ENCODE results near the gene WHAMM. TPM values are rescaled to one million over a fixed set of nuclear protein-coding genes. Genes with fewer than 3 reads are reported as not detected.

WHAMM gene
- total and polyA plus RNA-seq, 2 of the 4 experiments (the other 2 are of a cell fraction), result 1.4 to 4.1 TPM

GRCh38 chr15:82838096-82838735 lies 28.8 kb downstream of the WHAMM start:
- Histone ChIP-seq H3K56ac (ENCODE audit: extremely low read depth, insufficient read depth, low read length) (no peak overlapping the region), H3K14ac (replicated peaks; ENCODE audit: low read depth, low read length) (no peak overlapping the region), H3K27ac (ENCODE audit: insufficient read depth, low read length) (no peak overlapping the region), H3K9ac (ENCODE audit: low read depth, low read length) (no peak overlapping the region), H3K79me1 (ENCODE audit: low read depth in 1 of 2, low read length in 2 of 2) (peaks cover 4 to 34% of the 10 kb centered on the region in 2 experiments; a peak in 3 of 4 replicates), H2BK5ac (ENCODE audit: low read depth, low read length, poor library complexity, severe bottlenecking) (no peak overlapping the region), H3K4me3 (ENCODE audit: insufficient read depth, low read depth, low read length) (no peak overlapping the region), H2AFZ (replicated peaks; ENCODE audit: low read length, poor library complexity) (no peak overlapping the region), H3K4ac (ENCODE audit: low read depth, low read length) (no peak overlapping the region), H3K23ac (ENCODE audit: low read depth, low read length) (no peak overlapping the region), H2BK120ac (ENCODE audit: low read depth, low read length) (no peak overlapping the region), H3K36me3 (ENCODE audit: control insufficient read depth, insufficient read depth, low read length) (peaks cover 37% of the 10 kb centered on the region), H3K4me1 (ENCODE audit: control insufficient read depth, insufficient read depth, low read length) (peaks cover 3% of the 10 kb centered on the region), H4K91ac (ENCODE audit: insufficient read depth, low read depth, low read length) (no peak overlapping the region), H3K18ac (ENCODE audit: low read depth, low read length) (no peak overlapping the region), H3K4me2 (ENCODE audit: low read depth, low read length) (no peak overlapping the region), H4K20me1 (ENCODE audit: insufficient read depth, low read length) (peaks cover 3% of the 10 kb centered on the region), H4K8ac (ENCODE audit: low read depth in 2 of 2, low read length in 2 of 2) (no peak overlapping the region), H3K9me3 (ENCODE audit: control insufficient read depth, insufficient read depth, low read length) (no peaks in the 10 kb centered on the region), H4K5ac (ENCODE audit: low read depth, low read length) (no peak overlapping the region), H2AK5ac (ENCODE audit: low read depth, low read length) (no peak overlapping the region), H2BK20ac (ENCODE audit: low read depth, low read length) (no peak overlapping the region), H3K9me1 (ENCODE audit: insufficient read depth, low read length) (peaks cover 3% of the 10 kb centered on the region), H3K27me3 (ENCODE audit: control insufficient read depth, insufficient read depth, low read length) (no peaks in the 10 kb centered on the region), H2AK9ac (replicated peaks; ENCODE audit: low read depth, low read length, poor library complexity) (peak overlapping the region; percentile 63), H2BK15ac (ENCODE audit: low read depth, low read length) (no peak overlapping the region)
- intact Hi-C loops (cut with micrococcal nuclease) (loop anchor here (10.0 kb wide), 1 partner anchor 367 kb away; the partner anchor contains the start of gene HDGFL3), dilution Hi-C loops (cut with HindIII; ENCODE audit: low sequenced_read_pairs, unreplicated experiment) (no loop called here), in situ Hi-C loops (cut with MboI; ENCODE audit: low sequenced_read_pairs) (no loop called here)
- 93% methylated on average over 5 of the region's 14 CpGs; no CpG with 5 or more reads in 1 of the 2 experiments for WGBS, 2 experiments (ENCODE audit: extremely low coverage in 2 of 2, insufficient read length in 1 of 2)
- ATAC-seq (ENCODE audit: low read depth), result no peak
- POLR2A ChIA-PET (ENCODE audit: unreplicated experiment), result no interaction called here
- BruUV-seq (replicated peaks), result no TSS peak
- TF ChIP-seq RFX5 (IDR thresholded peaks at IDR 0.05; ENCODE audit: low read depth, low read length) (no peak), POLR2A (IDR thresholded peaks at IDR 0.05; ENCODE audit: low read depth, low read length) (no peak), NFE2L2 (IDR thresholded peaks at IDR 0.05; ENCODE audit: low read depth, low read length) (no peak), MXI1 (IDR thresholded peaks at IDR 0.05; ENCODE audit: borderline replicate concordance, low read depth, low read length) (no peak), MAFK (IDR thresholded peaks at IDR 0.05; ENCODE audit: low read depth, low read length) (no peak), USF2 (IDR thresholded peaks at IDR 0.05; ENCODE audit: low read depth, low read length) (no peak), RCOR1 (IDR thresholded peaks at IDR 0.05; ENCODE audit: insufficient replicate concordance, low read length) (no peak), MAZ (IDR thresholded peaks at IDR 0.05; ENCODE audit: borderline replicate concordance, low read depth, low read length) (no peak), FOS (IDR thresholded peaks at IDR 0.05; ENCODE audit: low read depth, low read length) (no peak), CHD1 (IDR thresholded peaks at IDR 0.05; ENCODE audit: low read depth, low read length) (no peak), CEBPB (IDR thresholded peaks at IDR 0.05; ENCODE audit: low read depth, low read length) (no peak), BHLHE40 (IDR thresholded peaks at IDR 0.05; ENCODE audit: low read depth, low read length) (no peak), RAD21 (IDR thresholded peaks at IDR 0.05; ENCODE audit: low read length) (no peak), SMC3 (IDR thresholded peaks at IDR 0.05; ENCODE audit: low read depth, low read length) (no peak)
- TF ChIP-seq, protein P1, sequence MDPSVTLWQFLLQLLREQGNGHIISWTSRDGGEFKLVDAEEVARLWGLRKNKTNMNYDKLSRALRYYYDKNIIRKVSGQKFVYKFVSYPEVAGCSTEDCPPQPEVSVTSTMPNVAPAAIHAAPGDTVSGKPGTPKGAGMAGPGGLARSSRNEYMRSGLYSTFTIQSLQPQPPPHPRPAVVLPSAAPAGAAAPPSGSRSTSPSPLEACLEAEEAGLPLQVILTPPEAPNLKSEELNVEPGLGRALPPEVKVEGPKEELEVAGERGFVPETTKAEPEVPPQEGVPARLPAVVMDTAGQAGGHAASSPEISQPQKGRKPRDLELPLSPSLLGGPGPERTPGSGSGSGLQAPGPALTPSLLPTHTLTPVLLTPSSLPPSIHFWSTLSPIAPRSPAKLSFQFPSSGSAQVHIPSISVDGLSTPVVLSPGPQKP (IDR thresholded peaks at IDR 0.05; ENCODE audit: borderline replicate concordance, low read depth, low read length), result no peak
- TF ChIP-seq, protein P2, sequence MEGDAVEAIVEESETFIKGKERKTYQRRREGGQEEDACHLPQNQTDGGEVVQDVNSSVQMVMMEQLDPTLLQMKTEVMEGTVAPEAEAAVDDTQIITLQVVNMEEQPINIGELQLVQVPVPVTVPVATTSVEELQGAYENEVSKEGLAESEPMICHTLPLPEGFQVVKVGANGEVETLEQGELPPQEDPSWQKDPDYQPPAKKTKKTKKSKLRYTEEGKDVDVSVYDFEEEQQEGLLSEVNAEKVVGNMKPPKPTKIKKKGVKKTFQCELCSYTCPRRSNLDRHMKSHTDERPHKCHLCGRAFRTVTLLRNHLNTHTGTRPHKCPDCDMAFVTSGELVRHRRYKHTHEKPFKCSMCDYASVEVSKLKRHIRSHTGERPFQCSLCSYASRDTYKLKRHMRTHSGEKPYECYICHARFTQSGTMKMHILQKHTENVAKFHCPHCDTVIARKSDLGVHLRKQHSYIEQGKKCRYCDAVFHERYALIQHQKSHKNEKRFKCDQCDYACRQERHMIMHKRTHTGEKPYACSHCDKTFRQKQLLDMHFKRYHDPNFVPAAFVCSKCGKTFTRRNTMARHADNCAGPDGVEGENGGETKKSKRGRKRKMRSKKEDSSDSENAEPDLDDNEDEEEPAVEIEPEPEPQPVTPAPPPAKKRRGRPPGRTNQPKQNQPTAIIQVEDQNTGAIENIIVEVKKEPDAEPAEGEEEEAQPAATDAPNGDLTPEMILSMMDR (conservative IDR thresholded peaks at IDR 0.05; ENCODE audit: low read depth, low read length), result no peak
- DNase-seq, result no peak
- CTCF ChIA-PET, result no interaction called here
